Epithelial cell of esophagus (primary cell): ENCODE measurements around the gene KRT3.

ENCODE experiments used
- DNase-seq: peaks from one replicate; pipeline ENCODE4 v3.0.0; 2010; ENCODE audit warnings: low read depth
- H3K4me3 ChIP-seq: 2 replicates; pipeline ENCODE4 v1.5.1; 2011; ENCODE audit warnings: mild to moderate bottlenecking, low read length, control low read depth
- CTCF ChIP-seq: IDR thresholded peaks from 2 replicates; pipeline ENCODE4 v1.5.1; 2011; ENCODE audit warnings: low read depth, mild to moderate bottlenecking, low read length, control low read depth, inconsistent platforms; ENCODE audit not compliant: insufficient read depth; ENCODE audit errors: missing control alignments

KRT3 gene

GRCh38 chr12:52821071-52821730 is 25.3 kb upstream of the KRT3 start:
- no peak for TF ChIP-seq CTCF
- H3K4me3 ChIP-seq: no peak overlapping the region
- DNase-seq: no peak

GRCh38 chr12:52820521-52820920 is 24.6 kb upstream of the KRT3 start:
- TF ChIP-seq CTCF: no peak
- H3K4me3 ChIP-seq: no peak overlapping the region

GRCh38 chr12:52819731-52820510 is 24.0 kb upstream of the KRT3 start:
- H3K4me3 ChIP-seq: no peak overlapping the region
- no peak for DNase-seq
- TF ChIP-seq CTCF: no peak

More at GRCh38 chr12:52820521-52820920, 24.6 kb upstream of the KRT3 start:
- DNase-seq: no peak

GRCh38 chr12:52818887-52819420 is 23.0 kb upstream of the KRT3 start:
- no peak for DNase-seq
- TF ChIP-seq CTCF: no peak
- no peak overlapping the region for H3K4me3 ChIP-seq

- no peak overlapping the region for H3K4me3 ChIP-seq
- no peak for TF ChIP-seq CTCF
- no peak for DNase-seq
Observed at GRCh38 chr12:52818388-52818787, 22.5 kb upstream of the KRT3 start.

GRCh38 chr12:52817699-52818238 is 21.9 kb upstream of the KRT3 start:
- no peak for DNase-seq
- TF ChIP-seq CTCF: no peak
- no peak overlapping the region for H3K4me3 ChIP-seq
